GM18498 (cell line): Measurements from ENCODE around the gene EIF2B5.
A peak's percentile ranks its signal among the peaks of the same experiment; 100 is the strongest.
"Not testable (repeated sequence)": the region's sequence is repeated elsewhere in the genome, so short reads cannot be mapped to it uniquely, and the experiment has no call there.

ENCODE experiments used
- ATAC-seq: cut with Tn5 transposase; IDR thresholded peaks from one replicate; pipeline ENCODE4 v1.9.1; 2021; ENCODE audit warnings: mild to moderate bottlenecking, moderate library complexity; ENCODE audit not compliant: unreplicated experiment

Gene EIF2B5

GRCh38 chr3:184145111-184145524, 10.0 kb downstream of the EIF2B5 start:
- no peak for ATAC-seq

- no peak for ATAC-seq
Measured at GRCh38 chr3:184145751-184146270, 10.7 kb downstream of the EIF2B5 start.

- no peak for ATAC-seq
Measured at GRCh38 chr3:184148076-184148475, 12.9 kb downstream of the EIF2B5 start.

GRCh38 chr3:184149123-184149522, 14.0 kb downstream of the EIF2B5 start:
- ATAC-seq = no peak

GRCh38 chr3:184149770-184150169, 14.6 kb downstream of the EIF2B5 start:
- not testable (repeated sequence) for ATAC-seq

- peak; percentile 79 for ATAC-seq
Measured at GRCh38 chr3:184154885-184155643, 19.9 kb downstream of the EIF2B5 start, which contains the start of gene DVL3. Gene DVL3, plus strand, starts transcription at chr3:184155377. Its CDS starts 259 bp downstream, at chr3:184155636.

GRCh38 chr3:184155644-184156521, 20.7 kb downstream of the EIF2B5 start:
- ATAC-seq = peak; percentile 40

- no peak for ATAC-seq
Measured at GRCh38 chr3:184156522-184156955, 21.4 kb downstream of the EIF2B5 start.

GRCh38 chr3:184157206-184157605, 22.0 kb downstream of the EIF2B5 start:
- ATAC-seq = no peak

GRCh38 chr3:184158404-184158803, 23.2 kb downstream of the EIF2B5 start:
- no peak for ATAC-seq

GRCh38 chr3:184160456-184160855, 25.3 kb downstream of the EIF2B5 start:
- no peak for ATAC-seq

GRCh38 chr3:184162571-184163070, 27.5 kb downstream of the EIF2B5 start:
- not testable (repeated sequence) for ATAC-seq

- no peak for ATAC-seq
Measured at GRCh38 chr3:184164648-184165330, 29.6 kb downstream of the EIF2B5 start.

GRCh38 chr3:184165543-184165942, 30.4 kb downstream of the EIF2B5 start:
- no peak for ATAC-seq

- ATAC-seq = no peak
Measured at GRCh38 chr3:184166671-184167070, 31.5 kb downstream of the EIF2B5 start.

GRCh38 chr3:184167786-184168185, 32.6 kb downstream of the EIF2B5 start:
- ATAC-seq = no peak

GRCh38 chr3:184168363-184169120, 33.4 kb downstream of the EIF2B5 start:
- no peak for ATAC-seq

- no peak for ATAC-seq
Measured at GRCh38 chr3:184169896-184170875, 35.0 kb downstream of the EIF2B5 start.

- no peak for ATAC-seq
Measured at GRCh38 chr3:184171562-184171961, 36.4 kb downstream of the EIF2B5 start.
